HEK293T (cell line): ENCODE measurements around the gene CERS4.
"Not testable (repeated sequence)": the region's sequence is repeated elsewhere in the genome, so short reads cannot be mapped to it uniquely, and the experiment has no call there.

Experiments
- FOXA1 ChIP-seq: fragments of 450-650 bp; IDR thresholded peaks from 2 replicates; pipeline ENCODE4 v1.6.1; 2016; ENCODE audit warnings: mild to moderate bottlenecking
- FOXM1 ChIP-seq: fragments of 450-650 bp; IDR thresholded peaks from 2 replicates; pipeline ENCODE4 v1.6.1; 2017; ENCODE audit warnings: mild to moderate bottlenecking, borderline replicate concordance
- HDGF ChIP-seq: fragments of 450-650 bp; IDR thresholded peaks from 2 replicates; pipeline ENCODE4 v1.6.1; 2017; ENCODE audit warnings: antibody characterized with exemption, borderline replicate concordance
- L3MBTL2 ChIP-seq: fragments of 450-650 bp; conservative IDR thresholded peaks from 2 replicates; pipeline ENCODE4 v1.6.1; 2016; ENCODE audit warnings: mild to moderate bottlenecking
- SP1 ChIP-seq: fragments of 450-650 bp; IDR thresholded peaks from 2 replicates; pipeline ENCODE4 v1.6.1; 2017

DNA sequence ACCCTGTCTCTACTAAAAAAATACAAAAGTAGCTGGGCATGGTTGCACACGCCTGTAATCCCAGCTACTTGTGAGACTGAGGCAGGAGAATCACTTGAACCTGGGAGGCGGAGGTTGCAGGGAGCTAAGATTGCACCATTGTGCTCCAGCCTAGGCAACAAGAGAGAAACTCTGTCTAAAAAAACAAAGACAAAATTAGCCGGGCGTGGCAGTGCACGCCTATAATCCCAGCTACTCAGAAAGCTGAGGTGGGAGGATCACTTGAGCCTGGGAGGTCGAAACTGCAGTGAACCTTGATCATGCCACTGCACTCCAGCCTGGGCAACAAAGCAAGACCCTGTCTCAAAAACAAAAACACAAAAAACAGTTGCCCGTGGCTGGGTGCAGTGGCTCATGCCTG lies 14.3 kb downstream of the CERS4 start:
- not testable (repeated sequence) for TF ChIP-seq FOXA1, L3MBTL2, HDGF, SP1, FOXM1
